ENCODE data around the gene SEC24B. TPM values are rescaled to one million over a fixed set of nuclear protein-coding genes. Genes with fewer than 3 reads are reported as not detected.

The SEC24B gene
- total RNA-seq, 2 donors from 2014 or later = 27.2 to 39.1 TPM

DNA sequence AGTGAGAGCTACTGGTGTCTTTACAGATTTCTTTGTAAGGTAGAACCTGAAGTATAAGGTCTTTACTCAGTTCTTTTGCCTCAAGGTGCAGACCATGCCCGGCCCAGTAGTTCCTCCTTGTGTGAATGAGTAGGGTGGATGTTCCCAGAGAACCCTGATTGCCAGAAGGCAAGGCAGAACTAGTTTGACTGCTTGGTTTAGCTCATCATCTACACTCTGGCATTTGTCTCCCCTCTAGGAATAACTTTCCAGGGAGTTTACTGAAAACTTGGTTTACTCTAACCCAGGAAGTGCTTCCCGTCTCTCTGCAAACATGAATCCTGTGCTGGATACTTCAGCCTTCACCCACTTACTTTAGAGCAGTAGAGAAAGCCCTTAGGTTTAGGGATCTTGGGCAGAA, 155.5 kb downstream of the SEC24B start:
- Histone ChIP-seq H3K27me3 (replicated peaks; ENCODE audit: insufficient read depth) (no peaks in the 10 kb centered on the region), H3K27ac (no peak overlapping the region), H3K36me3 (no peaks in the 10 kb centered on the region), H3K9me3 (no peaks in the 10 kb centered on the region), H3K4me3 (no peak overlapping the region), H3K4me1 (ENCODE audit: control insufficient read depth in 1 of 2, low read depth in 2 of 2) (no peaks in the 10 kb centered on the region)
- DNase-seq (ENCODE audit: low spot score) (no peak), ATAC-seq (ENCODE audit: insufficient number of reproducible peaks, low FRiP score, low read depth) (no peak)
- TF ChIP-seq, protein P1, sequence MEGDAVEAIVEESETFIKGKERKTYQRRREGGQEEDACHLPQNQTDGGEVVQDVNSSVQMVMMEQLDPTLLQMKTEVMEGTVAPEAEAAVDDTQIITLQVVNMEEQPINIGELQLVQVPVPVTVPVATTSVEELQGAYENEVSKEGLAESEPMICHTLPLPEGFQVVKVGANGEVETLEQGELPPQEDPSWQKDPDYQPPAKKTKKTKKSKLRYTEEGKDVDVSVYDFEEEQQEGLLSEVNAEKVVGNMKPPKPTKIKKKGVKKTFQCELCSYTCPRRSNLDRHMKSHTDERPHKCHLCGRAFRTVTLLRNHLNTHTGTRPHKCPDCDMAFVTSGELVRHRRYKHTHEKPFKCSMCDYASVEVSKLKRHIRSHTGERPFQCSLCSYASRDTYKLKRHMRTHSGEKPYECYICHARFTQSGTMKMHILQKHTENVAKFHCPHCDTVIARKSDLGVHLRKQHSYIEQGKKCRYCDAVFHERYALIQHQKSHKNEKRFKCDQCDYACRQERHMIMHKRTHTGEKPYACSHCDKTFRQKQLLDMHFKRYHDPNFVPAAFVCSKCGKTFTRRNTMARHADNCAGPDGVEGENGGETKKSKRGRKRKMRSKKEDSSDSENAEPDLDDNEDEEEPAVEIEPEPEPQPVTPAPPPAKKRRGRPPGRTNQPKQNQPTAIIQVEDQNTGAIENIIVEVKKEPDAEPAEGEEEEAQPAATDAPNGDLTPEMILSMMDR (IDR thresholded peaks at IDR 0.05) = no peak

DNA sequence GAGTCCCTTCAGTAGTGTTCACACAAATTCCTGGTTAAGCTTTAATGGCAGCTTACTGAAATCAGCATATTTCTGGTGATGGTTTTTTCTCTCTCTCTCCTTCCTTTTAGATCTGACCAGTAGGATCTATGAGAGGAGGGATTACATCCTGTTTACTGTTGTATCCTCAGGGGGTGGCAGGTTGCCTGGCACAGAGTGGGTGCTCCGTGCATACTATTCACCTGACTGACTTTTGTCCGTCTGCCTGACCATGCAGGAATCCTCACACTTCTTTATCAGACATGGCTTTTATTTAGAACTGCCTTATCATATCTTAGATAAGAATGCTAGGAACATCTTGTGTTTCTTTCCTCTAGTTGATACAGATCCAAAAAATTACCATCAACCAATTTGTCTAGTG, 156.0 kb downstream of the SEC24B start:
- no peak for ATAC-seq (ENCODE audit: insufficient number of reproducible peaks, low FRiP score, low read depth)

More for the DNA sequence above, 156.0 kb downstream of the SEC24B start:
- Histone ChIP-seq H3K27me3 (replicated peaks; ENCODE audit: insufficient read depth) (no peaks in the 10 kb centered on the region), H3K27ac (no peak overlapping the region), H3K9me3 (no peaks in the 10 kb centered on the region), H3K36me3 (no peaks in the 10 kb centered on the region), H3K4me1 (ENCODE audit: control insufficient read depth in 1 of 2, low read depth in 2 of 2) (no peaks in the 10 kb centered on the region), H3K4me3 (no peak overlapping the region)
- no peak for DNase-seq (ENCODE audit: low spot score)
- TF ChIP-seq, protein P1 (IDR thresholded peaks at IDR 0.05) = no peak

Other genes with a start within 250 kb of the SEC24B start
- under 1 TPM; 0.42 to 0.81 TPM for gene COL25A1, start 131.2 kb upstream of the SEC24B start, total RNA-seq
- gene MCUB, start 126.4 kb downstream of the SEC24B start, total RNA-seq = 10 to 100 TPM; 44.3 to 45.0 TPM

Data from thoracic aorta (tissue), 2 donors.